ENCODE data around the gene CYP21A2. TPM values are rescaled to one million over a fixed set of nuclear protein-coding genes. Genes with fewer than 3 reads are reported as not detected.
A peak's percentile ranks its signal among the peaks of the same experiment; 100 is the strongest.
"Not testable (repeated sequence)": the region's sequence is repeated elsewhere in the genome, so short reads cannot be mapped to it uniquely, and the experiment has no call there.

The CYP21A2 gene
- total RNA-seq: 0.10 TPM in 1 of 2 replicates, not detected in the other

DNA sequence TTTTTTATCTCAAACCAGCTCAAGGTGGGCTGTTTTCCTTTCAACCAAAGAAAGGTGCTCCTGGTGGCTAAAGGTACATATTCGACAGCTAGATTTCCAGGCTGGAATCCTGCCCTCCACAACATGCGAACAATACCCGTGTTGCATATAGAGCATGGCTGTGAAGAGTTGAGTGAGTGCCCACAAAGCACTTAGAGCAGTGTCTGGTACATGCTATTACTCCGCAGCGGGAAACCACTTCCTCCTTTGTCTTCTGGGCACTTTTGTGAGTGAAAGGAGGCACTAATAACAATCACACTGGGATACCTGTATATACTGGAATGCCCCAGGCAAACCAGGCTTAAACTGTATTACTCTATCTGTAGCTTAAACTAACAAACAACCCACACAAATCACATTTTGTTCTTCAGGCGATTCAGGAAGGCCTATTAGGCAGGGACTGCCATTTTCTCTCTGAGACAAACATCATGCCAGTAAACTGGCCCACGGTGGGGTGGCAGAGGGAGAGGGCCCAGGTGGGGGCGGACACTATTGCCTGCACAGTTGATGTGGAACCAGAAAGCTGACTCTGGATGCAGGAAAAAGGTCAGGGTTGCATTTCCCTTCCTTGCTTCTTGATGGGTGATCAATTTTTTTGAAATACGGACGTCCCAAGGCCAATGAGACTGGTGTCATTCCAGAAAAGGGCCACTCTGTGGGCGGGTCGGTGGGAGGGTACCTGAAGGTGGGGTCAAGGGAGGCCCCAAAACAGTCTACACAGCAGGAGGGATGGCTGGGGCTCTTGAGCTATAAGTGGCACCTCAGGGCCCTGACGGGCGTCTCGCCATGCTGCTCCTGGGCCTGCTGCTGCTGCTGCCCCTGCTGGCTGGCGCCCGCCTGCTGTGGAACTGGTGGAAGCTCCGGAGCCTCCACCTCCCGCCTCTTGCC is at the start of gene CYP21A2:
CYP21A2 (plus strand) TSS at position 818 of the 927 bp plus-strand sequence; CDS start at position 826, 8 bp downstream.
- H3K4me1 Mint-ChIP-seq; H3K27me3 Mint-ChIP-seq; H3K9me3 Mint-ChIP-seq; H3K4me3 Mint-ChIP-seq; DNase-seq; CTCF ChIA-PET; H3K36me3 Mint-ChIP-seq (ENCODE audit: low read depth); POLR2A ChIA-PET; intact Hi-C loops (cut with micrococcal nuclease); H3K27ac Mint-ChIP-seq: not testable (repeated sequence)
- peak; percentile 77 for ATAC-seq (ENCODE audit: low read depth)

GRCh38 chr6:31989363-31989762 is 48.9 kb upstream of the CYP21A2 start:
- H3K36me3 Mint-ChIP-seq (ENCODE audit: low read depth); DNase-seq; H3K27me3 Mint-ChIP-seq; CTCF ChIA-PET; H3K27ac Mint-ChIP-seq; intact Hi-C loops (cut with micrococcal nuclease); H3K4me1 Mint-ChIP-seq; ATAC-seq (ENCODE audit: low read depth); POLR2A ChIA-PET; H3K9me3 Mint-ChIP-seq; H3K4me3 Mint-ChIP-seq: not testable (repeated sequence)

DNA sequence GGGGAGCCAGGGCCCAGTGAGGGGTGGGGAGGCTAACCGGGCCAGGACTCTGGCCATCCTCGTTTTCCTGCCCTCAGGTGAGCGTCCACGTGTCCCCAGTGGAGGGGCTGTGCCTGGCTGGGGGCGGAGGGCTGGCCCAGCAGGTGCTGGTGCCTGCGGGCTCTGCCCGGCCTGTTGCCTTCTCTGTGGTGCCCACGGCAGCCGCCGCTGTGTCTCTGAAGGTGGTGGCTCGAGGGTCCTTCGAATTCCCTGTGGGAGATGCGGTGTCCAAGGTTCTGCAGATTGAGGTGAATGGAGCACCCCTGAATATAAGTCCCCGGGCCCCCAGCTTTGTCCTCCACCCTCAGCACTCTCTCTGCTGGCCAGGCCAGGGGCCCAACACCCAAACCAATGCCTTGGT is 43.8 kb upstream of the CYP21A2 start:
- CTCF ChIA-PET; H3K36me3 Mint-ChIP-seq (ENCODE audit: low read depth); ATAC-seq (ENCODE audit: low read depth); DNase-seq; POLR2A ChIA-PET; H3K4me1 Mint-ChIP-seq; H3K4me3 Mint-ChIP-seq; H3K9me3 Mint-ChIP-seq; intact Hi-C loops (cut with micrococcal nuclease); H3K27ac Mint-ChIP-seq; H3K27me3 Mint-ChIP-seq: not testable (repeated sequence)

DNA sequence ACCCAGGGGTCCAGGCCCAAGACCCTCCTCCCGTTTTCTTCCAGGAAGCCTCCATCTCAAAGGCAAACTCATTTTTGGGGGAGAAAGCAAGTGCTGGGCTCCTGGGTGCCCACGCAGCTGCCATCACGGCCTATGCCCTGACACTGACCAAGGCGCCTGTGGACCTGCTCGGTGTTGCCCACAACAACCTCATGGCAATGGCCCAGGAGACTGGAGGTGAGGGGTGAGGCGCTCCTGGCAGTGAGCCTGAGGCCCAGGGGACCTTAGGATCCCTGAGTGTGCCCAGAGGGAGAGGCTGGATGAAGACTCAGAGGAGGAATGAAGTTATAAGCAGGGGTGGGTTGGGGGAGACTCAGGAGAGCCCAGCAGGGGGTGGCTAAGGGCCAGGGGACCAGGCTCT is 41.8 kb upstream of the CYP21A2 start:
- POLR2A ChIA-PET; H3K36me3 Mint-ChIP-seq (ENCODE audit: low read depth); H3K4me1 Mint-ChIP-seq; intact Hi-C loops (cut with micrococcal nuclease); H3K9me3 Mint-ChIP-seq; H3K27ac Mint-ChIP-seq; DNase-seq; H3K27me3 Mint-ChIP-seq; ATAC-seq (ENCODE audit: low read depth); H3K4me3 Mint-ChIP-seq; CTCF ChIA-PET: not testable (repeated sequence)

DNA sequence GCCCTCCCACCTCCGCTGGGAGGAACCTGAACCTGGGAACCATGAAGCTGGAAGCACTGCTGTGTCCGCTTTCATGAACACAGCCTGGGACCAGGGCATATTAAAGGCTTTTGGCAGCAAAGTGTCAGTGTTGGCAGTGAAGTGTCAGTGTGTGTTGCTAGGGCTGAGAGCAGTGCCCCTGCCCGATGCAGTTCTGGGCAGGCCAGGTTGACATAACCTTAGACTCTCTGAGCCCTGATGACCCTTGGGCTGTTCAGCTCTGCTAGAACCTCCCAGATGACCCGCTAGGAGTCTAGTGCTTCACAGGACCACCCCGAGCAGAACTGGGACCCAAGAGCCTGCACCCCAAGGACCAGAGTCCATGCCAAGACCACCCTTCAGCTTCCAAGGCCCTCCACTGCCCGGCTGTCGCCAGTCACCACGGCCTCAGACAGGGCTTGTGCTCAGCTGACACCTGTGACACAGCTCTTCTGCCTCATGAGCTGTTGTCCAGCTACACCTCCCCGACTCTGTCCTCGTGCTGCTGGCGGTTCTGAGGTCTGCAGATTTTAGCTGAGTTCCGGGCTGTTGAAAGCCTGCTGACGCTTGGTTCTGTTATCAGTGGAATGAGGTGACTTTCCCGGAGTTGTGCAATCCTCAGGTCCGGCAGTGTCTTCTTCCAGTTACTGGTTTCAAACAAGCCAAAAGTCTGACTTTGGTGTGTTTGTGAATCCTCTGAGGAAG is 35.5 kb upstream of the CYP21A2 start:
- POLR2A ChIA-PET; H3K27me3 Mint-ChIP-seq; DNase-seq; ATAC-seq (ENCODE audit: low read depth); H3K27ac Mint-ChIP-seq; intact Hi-C loops (cut with micrococcal nuclease); H3K4me1 Mint-ChIP-seq; H3K36me3 Mint-ChIP-seq (ENCODE audit: low read depth); H3K4me3 Mint-ChIP-seq; H3K9me3 Mint-ChIP-seq; CTCF ChIA-PET: not testable (repeated sequence)

- H3K27me3 Mint-ChIP-seq; POLR2A ChIA-PET; H3K36me3 Mint-ChIP-seq (ENCODE audit: low read depth); ATAC-seq (ENCODE audit: low read depth); H3K4me3 Mint-ChIP-seq; H3K9me3 Mint-ChIP-seq; H3K4me1 Mint-ChIP-seq; H3K27ac Mint-ChIP-seq; CTCF ChIA-PET; DNase-seq; intact Hi-C loops (cut with micrococcal nuclease): not testable (repeated sequence)
Observed at GRCh38 chr6:32003301-32003700, 34.9 kb upstream of the CYP21A2 start.

- H3K27ac Mint-ChIP-seq; H3K4me3 Mint-ChIP-seq; H3K9me3 Mint-ChIP-seq; H3K36me3 Mint-ChIP-seq (ENCODE audit: low read depth); H3K4me1 Mint-ChIP-seq; H3K27me3 Mint-ChIP-seq; CTCF ChIA-PET; DNase-seq; intact Hi-C loops (cut with micrococcal nuclease); ATAC-seq (ENCODE audit: low read depth); POLR2A ChIA-PET: not testable (repeated sequence)
Observed at GRCh38 chr6:32004393-32004792, 33.8 kb upstream of the CYP21A2 start.

DNA sequence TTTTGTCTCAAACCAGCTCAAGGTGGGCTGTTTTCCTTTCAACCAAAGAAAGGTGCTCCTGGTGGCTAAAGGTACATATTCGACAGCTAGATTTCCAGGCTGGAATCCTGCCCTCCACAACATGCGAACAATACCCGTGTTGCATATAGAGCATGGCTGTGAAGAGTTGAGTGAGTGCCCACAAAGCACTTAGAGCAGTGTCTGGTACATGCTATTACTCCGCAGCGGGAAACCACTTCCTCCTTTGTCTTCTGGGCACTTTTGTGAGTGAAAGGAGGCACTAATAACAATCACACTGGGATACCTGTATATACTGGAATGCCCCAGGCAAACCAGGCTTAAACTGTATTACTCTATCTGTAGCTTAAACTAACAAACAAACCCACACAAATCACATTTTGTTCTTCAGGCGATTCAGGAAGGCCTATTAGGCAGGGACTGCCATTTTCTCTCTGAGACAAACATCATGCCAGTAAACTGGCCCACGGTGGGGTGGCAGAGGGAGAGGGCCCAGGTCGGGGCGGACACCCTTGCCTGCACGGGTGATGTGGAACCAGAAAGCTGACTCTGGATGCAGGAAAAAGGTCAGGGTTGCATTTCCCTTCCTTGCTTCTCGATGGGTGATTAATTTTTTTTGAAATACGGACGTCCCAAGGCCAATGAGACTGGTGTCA is 33.2 kb upstream of the CYP21A2 start:
- H3K4me1 Mint-ChIP-seq; H3K36me3 Mint-ChIP-seq (ENCODE audit: low read depth); POLR2A ChIA-PET; DNase-seq; H3K4me3 Mint-ChIP-seq; H3K27me3 Mint-ChIP-seq; intact Hi-C loops (cut with micrococcal nuclease); H3K9me3 Mint-ChIP-seq; CTCF ChIA-PET; H3K27ac Mint-ChIP-seq: not testable (repeated sequence)
- peak; percentile 64 for ATAC-seq (ENCODE audit: low read depth)

- H3K27ac Mint-ChIP-seq; CTCF ChIA-PET; H3K4me3 Mint-ChIP-seq; DNase-seq; H3K36me3 Mint-ChIP-seq (ENCODE audit: low read depth); H3K27me3 Mint-ChIP-seq; ATAC-seq (ENCODE audit: low read depth); POLR2A ChIA-PET; H3K9me3 Mint-ChIP-seq; H3K4me1 Mint-ChIP-seq; intact Hi-C loops (cut with micrococcal nuclease): not testable (repeated sequence)
Observed at GRCh38 chr6:32005538-32005880, 32.7 kb upstream of the CYP21A2 start.

DNA sequence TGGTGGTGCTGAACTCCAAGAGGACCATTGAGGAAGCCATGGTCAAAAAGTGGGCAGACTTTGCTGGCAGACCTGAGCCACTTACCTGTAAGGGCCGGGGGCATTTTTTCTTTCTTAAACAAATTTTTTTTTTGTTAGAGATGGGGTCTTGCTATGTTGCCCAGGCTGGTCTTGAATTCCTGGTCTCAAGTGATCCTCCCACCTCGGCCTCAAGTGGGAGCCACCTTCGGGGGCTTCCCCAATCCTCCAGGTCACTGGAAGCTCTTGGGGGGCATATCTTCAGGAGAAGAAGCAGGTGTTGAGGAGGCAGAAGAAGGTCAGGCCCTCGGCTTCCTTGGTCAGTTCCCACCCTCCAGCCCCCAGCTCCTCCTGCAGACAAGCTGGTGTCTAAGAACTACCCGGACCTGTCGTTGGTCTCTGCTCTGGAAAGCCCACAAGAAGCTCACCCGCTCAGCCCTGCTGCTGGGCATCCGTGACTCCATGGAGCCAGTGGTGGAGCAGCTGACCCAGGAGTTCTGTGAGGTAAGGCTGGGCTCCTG is 32.2 kb upstream of the CYP21A2 start:
- intact Hi-C loops (cut with micrococcal nuclease); H3K27me3 Mint-ChIP-seq; H3K9me3 Mint-ChIP-seq; CTCF ChIA-PET; ATAC-seq (ENCODE audit: low read depth); H3K4me3 Mint-ChIP-seq; H3K27ac Mint-ChIP-seq; H3K36me3 Mint-ChIP-seq (ENCODE audit: low read depth); H3K4me1 Mint-ChIP-seq: not testable (repeated sequence)
- POLR2A ChIA-PET: interaction anchor here (0.7 kb wide), 1 partner anchor 50 kb away, joined by 3 read pairs; no protein-coding TSS in a partner anchor
- peak; percentile 14 for DNase-seq

DNA sequence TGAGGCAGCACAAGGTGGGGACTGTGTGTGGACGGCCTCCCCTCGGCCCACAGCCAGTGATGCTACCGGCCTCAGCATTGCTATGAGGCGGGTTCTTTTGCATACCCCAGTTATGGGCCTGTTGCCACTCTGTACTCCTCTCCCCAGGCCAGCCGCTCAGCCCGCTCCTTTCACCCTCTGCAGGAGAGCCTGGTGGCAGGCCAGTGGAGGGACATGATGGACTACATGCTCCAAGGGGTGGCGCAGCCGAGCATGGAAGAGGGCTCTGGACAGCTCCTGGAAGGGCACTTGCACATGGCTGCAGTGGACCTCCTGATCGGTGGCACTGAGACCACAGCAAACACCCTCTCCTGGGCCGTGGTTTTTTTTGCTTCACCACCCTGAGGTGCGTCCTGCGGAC is 31.1 kb upstream of the CYP21A2 start:
- H3K4me3 Mint-ChIP-seq; H3K27me3 Mint-ChIP-seq; intact Hi-C loops (cut with micrococcal nuclease); H3K27ac Mint-ChIP-seq; ATAC-seq (ENCODE audit: low read depth); H3K9me3 Mint-ChIP-seq; POLR2A ChIA-PET; CTCF ChIA-PET; H3K4me1 Mint-ChIP-seq; H3K36me3 Mint-ChIP-seq (ENCODE audit: low read depth): not testable (repeated sequence)
- DNase-seq: peak; percentile 14

- CTCF ChIA-PET; ATAC-seq (ENCODE audit: low read depth); H3K36me3 Mint-ChIP-seq (ENCODE audit: low read depth); DNase-seq; POLR2A ChIA-PET; H3K9me3 Mint-ChIP-seq; intact Hi-C loops (cut with micrococcal nuclease); H3K4me3 Mint-ChIP-seq; H3K27ac Mint-ChIP-seq; H3K27me3 Mint-ChIP-seq; H3K4me1 Mint-ChIP-seq: not testable (repeated sequence)
Observed at GRCh38 chr6:32008037-32008436, 30.2 kb upstream of the CYP21A2 start.
